HEK293 (cell line): Measurements from ENCODE around the gene PDE6B.
A peak's percentile ranks its signal among the peaks of the same experiment; 100 is the strongest.

Source experiments
- CTCF ChIA-PET: fragments of 350-600 bp; formaldehyde crosslinking; extraction: SDS; loops from one replicate; lab custom pipeline; 2021; ENCODE audit warnings: antibody characterized with exemption; lab: Yijun Ruan, JAX
- POLR2A ChIA-PET: fragments of 300-600 bp; formaldehyde crosslinking; extraction: SDS; loops from one replicate; lab custom pipeline; 2020; ENCODE audit warnings: antibody characterized with exemption, inconsistent platforms; lab: Yijun Ruan, JAX
- H3K27ac ChIP-seq: fragments of 200-500 bp; sonication (Bioruptor generic); 2 replicates; pipeline ENCODE4 v1.5.1; 2014; ENCODE audit warnings: low read depth, low read length, control low read depth, inconsistent platforms; ENCODE audit errors: extremely low read depth
- H3K36me3 ChIP-seq, 2 experiments: fragments of 200-500 bp in 1 of 2; sonication (Bioruptor generic) in 1 of 2; 1 replicate in 1 of 2; 2 replicates in 1 of 2; pipeline ENCODE4 v1.5.1; 2014 to 2017; ENCODE audit warnings: inconsistent platforms in 2 of 2, low read length in 2 of 2; ENCODE audit not compliant: control insufficient read depth in 2 of 2, insufficient read depth in 1 of 2
- H3K4me1 ChIP-seq: fragments of 200-500 bp; sonication (Bioruptor generic); 2 replicates; pipeline ENCODE4 v1.5.1; 2014; ENCODE audit warnings: mild to moderate bottlenecking, low read length, inconsistent platforms; ENCODE audit not compliant: control insufficient read depth, insufficient read depth
- H3K4me3 ChIP-seq: 2 replicates; pipeline ENCODE4 v1.5.1; 2011; ENCODE audit warnings: low read depth, mild to moderate bottlenecking, control low read depth, low read length, moderate library complexity
- H3K9me3 ChIP-seq: fragments of 200-500 bp; sonication (Bioruptor generic); 2 replicates; pipeline ENCODE4 v1.5.1; 2014; ENCODE audit warnings: low read depth, low read length, inconsistent platforms; ENCODE audit not compliant: control insufficient read depth, insufficient read depth
- BCL11A ChIP-seq: fragments of 450-650 bp; formaldehyde crosslinking; IDR thresholded peaks from 2 replicates; pipeline ENCODE4 v1.5.1; 2016; ENCODE audit warnings: low read depth, missing biosample characterization, missing genetic modification characterization
- GLIS1 ChIP-seq: fragments of 450-650 bp; formaldehyde crosslinking; IDR thresholded peaks from 2 replicates; pipeline ENCODE4 v1.5.1; 2016; ENCODE audit warnings: missing biosample characterization, missing genetic modification characterization
- KLF1 ChIP-seq: fragments of 450-650 bp; formaldehyde crosslinking; IDR thresholded peaks from 2 replicates; pipeline ENCODE4 v1.5.1; 2016; ENCODE audit warnings: missing biosample characterization, missing genetic modification characterization
- MYNN ChIP-seq: fragments of 450-650 bp; formaldehyde crosslinking; IDR thresholded peaks from 2 replicates; pipeline ENCODE4 v1.5.1; 2016; ENCODE audit warnings: missing biosample characterization, missing genetic modification characterization, borderline replicate concordance
- PATZ1 ChIP-seq: fragments of 450-650 bp; formaldehyde crosslinking; IDR thresholded peaks from 2 replicates; pipeline ENCODE4 v1.5.1; 2016; ENCODE audit warnings: missing biosample characterization, missing genetic modification characterization
- SP3 ChIP-seq: fragments of 450-650 bp; formaldehyde crosslinking; IDR thresholded peaks from 2 replicates; pipeline ENCODE4 v1.5.1; 2016; ENCODE audit warnings: missing biosample characterization, missing genetic modification characterization
- ZBTB21 ChIP-seq: fragments of 450-650 bp; formaldehyde crosslinking; IDR thresholded peaks from 2 replicates; pipeline ENCODE4 v1.5.1; 2017; ENCODE audit warnings: missing biosample characterization, missing genetic modification characterization
- ZBTB7A ChIP-seq: fragments of 450-650 bp; formaldehyde crosslinking; IDR thresholded peaks from 2 replicates; pipeline ENCODE4 v1.5.1; 2016; ENCODE audit warnings: low read depth, missing biosample characterization, missing genetic modification characterization
- ZEB2 ChIP-seq: fragments of 450-650 bp; formaldehyde crosslinking; IDR thresholded peaks from 2 replicates; pipeline ENCODE4 v1.5.1; 2016; ENCODE audit warnings: missing biosample characterization, missing genetic modification characterization
- ZNF10 ChIP-seq: fragments of 450-650 bp; formaldehyde crosslinking; IDR thresholded peaks from 2 replicates; pipeline ENCODE4 v1.5.1; 2017; ENCODE audit warnings: missing biosample characterization, missing genetic modification characterization
- ZNF132 ChIP-seq: fragments of 450-650 bp; formaldehyde crosslinking; IDR thresholded peaks from 2 replicates; pipeline ENCODE4 v1.5.1; 2017; ENCODE audit warnings: missing biosample characterization, missing genetic modification characterization, borderline replicate concordance
- ZNF19 ChIP-seq: fragments of 450-650 bp; formaldehyde crosslinking; IDR thresholded peaks from 2 replicates; pipeline ENCODE4; 2016; ENCODE audit warnings: missing biosample characterization, missing genetic modification characterization, low read depth
- ZNF280C ChIP-seq: fragments of 450-650 bp; formaldehyde crosslinking; IDR thresholded peaks from 2 replicates; pipeline ENCODE4 v1.5.1; 2016; ENCODE audit warnings: missing biosample characterization, missing genetic modification characterization
- ZNF292 ChIP-seq: fragments of 450-650 bp; formaldehyde crosslinking; IDR thresholded peaks from 2 replicates; pipeline ENCODE4 v1.5.1; 2016; ENCODE audit warnings: low read depth, missing biosample characterization, missing genetic modification characterization, borderline replicate concordance
- ZNF341 ChIP-seq: fragments of 450-650 bp; formaldehyde crosslinking; IDR thresholded peaks from 2 replicates; pipeline ENCODE4; 2016; ENCODE audit warnings: low read depth, missing biosample characterization, missing genetic modification characterization
- ZNF404 ChIP-seq: fragments of 450-650 bp; formaldehyde crosslinking; IDR thresholded peaks from 2 replicates; pipeline ENCODE4 v1.5.1; 2017; ENCODE audit warnings: missing biosample characterization, missing genetic modification characterization
- ZNF416 ChIP-seq: fragments of 450-650 bp; formaldehyde crosslinking; IDR thresholded peaks from 2 replicates; pipeline ENCODE4 v1.5.1; 2016; ENCODE audit warnings: missing biosample characterization, missing genetic modification characterization
- ZNF423 ChIP-seq: fragments of 450-650 bp; formaldehyde crosslinking; IDR thresholded peaks from 2 replicates; pipeline ENCODE4 v1.5.1; 2016; ENCODE audit warnings: missing biosample characterization, missing genetic modification characterization
- ZNF513 ChIP-seq: fragments of 450-650 bp; IDR thresholded peaks from 2 replicates; pipeline ENCODE4 v1.5.1; 2018; ENCODE audit warnings: missing biosample characterization, missing genetic modification characterization
- ZNF544 ChIP-seq: fragments of 450-650 bp; formaldehyde crosslinking; IDR thresholded peaks from 2 replicates; pipeline ENCODE4 v1.5.0; 2017; ENCODE audit warnings: missing biosample characterization, missing genetic modification characterization
- ZNF585B ChIP-seq: fragments of 450-650 bp; formaldehyde crosslinking; IDR thresholded peaks from 2 replicates; pipeline ENCODE4 v1.5.1; 2016; ENCODE audit warnings: missing biosample characterization, missing genetic modification characterization
- ZNF626 ChIP-seq: fragments of 450-650 bp; sonication (Bioruptor Pico); formaldehyde crosslinking; IDR thresholded peaks from 2 replicates; pipeline ENCODE4 v1.5.1; 2018; ENCODE audit warnings: missing biosample characterization, missing genetic modification characterization, inconsistent platforms
- ZNF629 ChIP-seq: fragments of 450-650 bp; formaldehyde crosslinking; IDR thresholded peaks from 2 replicates; pipeline ENCODE4 v1.5.1; 2017; ENCODE audit warnings: missing biosample characterization, missing genetic modification characterization
- ZNF664 ChIP-seq: fragments of 450-650 bp; formaldehyde crosslinking; IDR thresholded peaks from 2 replicates; pipeline ENCODE4 v1.5.1; 2016; ENCODE audit warnings: missing biosample characterization, missing genetic modification characterization
- ZNF692 ChIP-seq: fragments of 450-650 bp; formaldehyde crosslinking; IDR thresholded peaks from 2 replicates; pipeline ENCODE4 v1.5.1; 2016; ENCODE audit warnings: missing biosample characterization, missing genetic modification characterization
- ZNF792 ChIP-seq: fragments of 450-650 bp; formaldehyde crosslinking; IDR thresholded peaks from 2 replicates; pipeline ENCODE4 v1.5.1; 2016; ENCODE audit warnings: missing biosample characterization, missing genetic modification characterization
- TF ChIP-seq, protein P1 (sequence below): fragments of 450-650 bp; formaldehyde crosslinking; IDR thresholded peaks from 2 replicates; pipeline ENCODE4 v1.5.1; 2016; ENCODE audit warnings: missing biosample characterization, missing genetic modification characterization
- TF ChIP-seq, protein P2 (sequence below): sonication (generic); formaldehyde crosslinking; IDR thresholded peaks from 2 replicates; pipeline ENCODE4 v1.8.1; 2022; ENCODE audit warnings: mild to moderate bottlenecking, moderate library complexity, missing genetic modification reagents

The PDE6B gene

GRCh38 chr4:683982-684622 is 58.7 kb downstream of the PDE6B start (continued):
- TF ChIP-seq ZNF692 (peak; percentile 92), GLIS1 (tag by site-specific recombination) (peak; percentile 32; the same call in 1 of the 2 replicates), ZNF10 (tag by site-specific recombination) (no peak), ZNF404 (tag by site-specific recombination) (no peak), ZNF416 (tag by site-specific recombination) (no peak), ZNF585B (tag by site-specific recombination) (no peak), ZNF423 (no peak), ZNF19 (tag by site-specific recombination) (no peak), ZEB2 (no peak), ZNF792 (tag by site-specific recombination) (no peak), ZNF132 (tag by site-specific recombination) (no peak), ZBTB7A (tag by site-specific recombination) (no peak), ZNF280C (no peak)
- TF ChIP-seq, protein P1, sequence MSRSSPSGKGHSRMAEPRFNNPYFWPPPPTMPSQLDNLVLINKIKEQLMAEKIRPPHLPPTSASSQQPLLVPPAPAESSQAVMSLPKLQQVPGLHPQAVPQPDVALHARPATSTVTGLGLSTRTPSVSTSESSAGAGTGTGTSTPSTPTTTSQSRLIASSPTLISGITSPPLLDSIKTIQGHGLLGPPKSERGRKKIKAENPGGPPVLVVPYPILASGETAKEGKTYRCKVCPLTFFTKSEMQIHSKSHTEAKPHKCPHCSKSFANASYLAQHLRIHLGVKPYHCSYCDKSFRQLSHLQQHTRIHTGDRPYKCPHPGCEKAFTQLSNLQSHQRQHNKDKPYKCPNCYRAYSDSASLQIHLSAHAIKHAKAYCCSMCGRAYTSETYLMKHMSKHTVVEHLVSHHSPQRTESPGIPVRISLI (tag by site-specific recombination), result no peak
- TF ChIP-seq, protein P2, sequence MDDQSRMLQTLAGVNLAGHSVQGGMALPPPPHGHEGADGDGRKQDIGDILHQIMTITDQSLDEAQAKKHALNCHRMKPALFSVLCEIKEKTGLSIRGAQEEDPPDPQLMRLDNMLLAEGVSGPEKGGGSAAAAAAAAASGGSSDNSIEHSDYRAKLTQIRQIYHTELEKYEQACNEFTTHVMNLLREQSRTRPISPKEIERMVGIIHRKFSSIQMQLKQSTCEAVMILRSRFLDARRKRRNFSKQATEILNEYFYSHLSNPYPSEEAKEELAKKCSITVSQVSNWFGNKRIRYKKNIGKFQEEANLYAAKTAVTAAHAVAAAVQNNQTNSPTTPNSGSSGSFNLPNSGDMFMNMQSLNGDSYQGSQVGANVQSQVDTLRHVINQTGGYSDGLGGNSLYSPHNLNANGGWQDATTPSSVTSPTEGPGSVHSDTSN, result no peak
- TF ChIP-seq, all 188 proteins: peak for 24

DNA sequence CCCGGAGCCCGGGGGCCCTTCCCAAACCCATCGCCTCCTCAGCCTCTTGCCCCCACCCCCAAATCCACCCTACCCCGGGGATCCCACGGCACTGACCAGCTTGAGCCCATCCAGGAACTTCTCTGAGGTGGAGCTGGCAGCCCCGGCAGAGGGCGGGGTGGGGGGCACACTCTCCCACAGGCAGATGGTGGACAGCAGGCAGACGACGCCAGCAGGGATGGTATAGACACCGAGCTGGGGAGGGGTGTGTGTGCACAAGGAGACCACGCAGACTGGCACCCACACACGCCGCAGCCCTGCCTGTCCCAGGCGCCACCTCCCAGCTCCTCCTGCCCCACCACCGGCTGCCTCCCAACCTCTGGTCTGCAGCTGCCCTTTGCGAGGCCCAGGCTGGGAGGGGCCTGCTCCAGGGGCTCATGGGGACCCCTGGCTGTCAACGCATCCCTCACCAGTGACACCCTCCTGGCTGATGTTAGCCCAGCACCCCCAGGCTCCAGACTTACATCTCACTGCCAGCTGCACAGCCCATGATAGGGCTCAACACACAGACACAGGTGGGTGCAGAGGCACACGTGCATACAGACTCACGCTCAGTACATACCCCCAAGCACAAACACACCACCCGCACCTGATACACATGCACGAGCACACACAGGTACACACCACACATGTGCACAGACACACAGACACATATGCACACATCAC is 59.4 kb downstream of the PDE6B start:
- Histone ChIP-seq H3K9me3 (no peaks in the 10 kb centered on the region), H3K4me3 (no peak overlapping the region), H3K27ac (no peak overlapping the region), H3K36me3 (no peaks in the 10 kb centered on the region), H3K4me1 (no peaks in the 10 kb centered on the region; the same call in 1 of the 2 replicates)
- ChIA-PET CTCF (interaction anchor here (0.6 to 1.9 kb wide), 7 partner anchors 10 to 333 kb away, joined by 3 to 6 read pairs (median 4); partner anchors contain the start of genes ATP5ME and MYL5), POLR2A (interaction anchor here (0.7 to 1.6 kb wide), 2 partner anchors 11 to 13 kb away, joined by 4 read pairs; partner anchors contain the start of genes ATP5ME and MYL5)
- TF ChIP-seq ZNF341 (tag by site-specific recombination) (no peak), ZNF626 (tag by site-specific recombination) (no peak), BCL11A (tag by site-specific recombination) (no peak), ZBTB21 (tag by site-specific recombination) (no peak), SP3 (tag by site-specific recombination) (no peak), ZNF292 (no peak), ZNF544 (tag by site-specific recombination) (no peak), ZNF513 (tag by site-specific recombination) (no peak), ZNF664 (tag by site-specific recombination) (no peak), ZNF629 (tag by site-specific recombination) (no peak), PATZ1 (tag by site-specific recombination) (no peak), KLF1 (tag by site-specific recombination) (no peak), MYNN (tag by site-specific recombination) (no peak)
